Liver (tissue), 9 donors: ENCODE results near the gene MAN1A2. TPM values are rescaled to one million over a fixed set of nuclear protein-coding genes. Genes with fewer than 3 reads are reported as not detected.
"Not testable (repeated sequence)": the region's sequence is repeated elsewhere in the genome, so short reads cannot be mapped to it uniquely, and the experiment has no call there.

Experiments
- DNase-seq: peaks from one replicate; pipeline ENCODE4 v3.0.0-alpha.2; 2017; ENCODE audit warnings: low spot score
- H3K27ac ChIP-seq, 2 donors: one replicate each; pipeline ENCODE4 v1.7.0; 2013; ENCODE audit warnings: inconsistent platforms in 2 of 2, low read length in 2 of 2, control low read depth in 1 of 2, low read depth in 1 of 2, mild to moderate bottlenecking in 1 of 2
- H3K27me3 ChIP-seq, 4 donors: one replicate each; pipeline versions ENCODE4 v1.6.1 to v1.7.0; 2013; ENCODE audit warnings: low read length in 3 of 4, inconsistent platforms in 1 of 4, mild to moderate bottlenecking in 1 of 4, moderate library complexity in 1 of 4; ENCODE audit not compliant: control insufficient read depth in 4 of 4, insufficient read depth in 4 of 4
- H3K36me3 ChIP-seq, 4 donors: one replicate each; pipeline versions ENCODE4 v1.6.1 to v1.7.0; 2013; ENCODE audit warnings: low read length in 3 of 4, mild to moderate bottlenecking in 3 of 4, low read depth in 1 of 4, moderate library complexity in 1 of 4; ENCODE audit not compliant: control insufficient read depth in 4 of 4, insufficient read depth in 3 of 4
- H3K4me1 ChIP-seq, 4 donors: one replicate each; pipeline versions ENCODE4 v1.6.1 to v1.7.0; 2013; ENCODE audit warnings: low read length in 3 of 4, mild to moderate bottlenecking in 3 of 4, moderate library complexity in 1 of 4; ENCODE audit not compliant: control insufficient read depth in 4 of 4, insufficient read depth in 4 of 4
- H3K4me3 ChIP-seq, 3 donors: one replicate each; pipeline versions ENCODE4 v1.6.1 to v1.7.0; 2013; ENCODE audit warnings: low read length in 3 of 3, control low read depth in 1 of 3, low read depth in 1 of 3, mild to moderate bottlenecking in 1 of 3
- H3K9ac ChIP-seq, 2 donors: one replicate each; pipeline ENCODE4 v1.7.0; 2013; ENCODE audit warnings: low read length in 2 of 2, mild to moderate bottlenecking in 2 of 2, moderate library complexity in 2 of 2, control low read depth in 1 of 2, low read depth in 1 of 2
- H3K9me3 ChIP-seq, 4 donors: one replicate each; pipeline versions ENCODE4 v1.6.1 to v1.7.0; 2013; ENCODE audit warnings: low read length in 3 of 4; ENCODE audit not compliant: control insufficient read depth in 4 of 4
- EGR1 ChIP-seq, 2 donors: IDR thresholded peaks; 2 replicates each; pipeline ENCODE4 v1.6.1; 2016 to 2018; ENCODE audit warnings: antibody characterized with exemption in 2 of 2, low read depth in 2 of 2
- FOXA1 ChIP-seq: IDR thresholded peaks from 2 replicates; pipeline ENCODE4 v1.6.1; 2016; ENCODE audit warnings: antibody characterized with exemption
- FOXA2 ChIP-seq: IDR thresholded peaks from 2 replicates; pipeline ENCODE4 v1.6.1; 2016; ENCODE audit warnings: antibody characterized with exemption
- GABPA ChIP-seq, 2 donors: IDR thresholded peaks in 1 of 2; conservative IDR thresholded peaks in 1 of 2; 2 replicates each; pipeline ENCODE4 v1.6.1; 2016; ENCODE audit warnings: antibody characterized with exemption in 2 of 2, mild to moderate bottlenecking in 1 of 2, moderate library complexity in 1 of 2
- HNF4A ChIP-seq, 2 donors: conservative IDR thresholded peaks; 2 replicates each; pipeline ENCODE4 v1.6.1; 2016; ENCODE audit warnings: antibody characterized with exemption in 2 of 2, mild to moderate bottlenecking in 2 of 2
- HNF4G ChIP-seq: IDR thresholded peaks from 2 replicates; pipeline ENCODE4 v1.6.1; 2016; ENCODE audit warnings: antibody characterized with exemption
- JUND ChIP-seq, 2 donors: IDR thresholded peaks; 2 replicates each; pipeline ENCODE4 v1.6.1; 2016; ENCODE audit warnings: antibody characterized with exemption in 2 of 2
- NR2F2 ChIP-seq: IDR thresholded peaks from 2 replicates; pipeline ENCODE4 v1.6.1; 2016; ENCODE audit warnings: antibody characterized with exemption
- RXRA ChIP-seq, 2 donors: IDR thresholded peaks; 2 replicates each; pipeline ENCODE4 v1.6.1; 2017 to 2018; ENCODE audit warnings: antibody characterized with exemption in 2 of 2, mild to moderate bottlenecking in 1 of 2
- SP1 ChIP-seq: IDR thresholded peaks from 2 replicates; pipeline ENCODE4 v1.6.1; 2018; ENCODE audit warnings: antibody characterized with exemption, mild to moderate bottlenecking
- TAF1 ChIP-seq: conservative IDR thresholded peaks from 2 replicates; pipeline ENCODE4 v1.6.1; 2016; ENCODE audit warnings: antibody characterized with exemption, mild to moderate bottlenecking
- YY1 ChIP-seq: IDR thresholded peaks from 2 replicates; pipeline ENCODE4 v1.6.1; 2016; ENCODE audit warnings: antibody characterized with exemption, mild to moderate bottlenecking
- WGBS: extraction: QIAGEN DNeasy Blood & Tissue Kit; methylation state at CpG from one replicate; pipeline ENCODE4 v1.1.7; 2013; 5-methylcytosine and 5-hydroxymethylcytosine counted together
- polyA plus RNA-seq, 2 donors: library from polyadenylated mRNA; stranded (reverse) in 1 of 2; unstranded in 1 of 2; fragments of 200-250 nt in 1 of 2; fragments of >200 nt in 1 of 2; fragmentation: Nextera tagmentation in 1 of 2; extraction: Ambion mirVana in 1 of 2; gene quantifications; one replicate each; pipeline versions ENCODE4 v1.2.1 to v1.2.3, GENCODE V29; 2013 to 2015
- total RNA-seq, 2 donors: library from RNA; depleted of rRNA; stranded (reverse); fragments of >200 nt; gene quantifications; one replicate each; pipeline ENCODE4 v1.2.3, GENCODE V29; 2014
- TF ChIP-seq, protein P1 (sequence below): IDR thresholded peaks from 2 replicates; pipeline ENCODE4 v1.6.1; 2016; ENCODE audit warnings: antibody characterized with exemption, mild to moderate bottlenecking
- TF ChIP-seq, protein P2 (sequence below): fragments of 150-350 bp; IDR thresholded peaks from 2 replicates; pipeline ENCODE4 v1.5.1; 2017; ENCODE audit warnings: improper control_type of control experiment, low read depth, low read length; ENCODE audit not compliant: missing input control
- TF ChIP-seq, protein P3 (sequence below): IDR thresholded peaks from 2 replicates; pipeline ENCODE4 v1.6.1; 2016; ENCODE audit warnings: antibody characterized with exemption
- TF ChIP-seq, protein P4 (sequence below): IDR thresholded peaks from 2 replicates; pipeline ENCODE4 v1.6.1; 2016; ENCODE audit warnings: antibody characterized with exemption
- donor health status: healthy.
- donor health status: healthy.
- donor health status: healthy.
- donor health status: healthy.
- donor health status: healthy.

Gene MAN1A2
- total and polyA plus RNA-seq, 4 donors, result 10.9 to 58.7 (median 25.1) TPM

DNA sequence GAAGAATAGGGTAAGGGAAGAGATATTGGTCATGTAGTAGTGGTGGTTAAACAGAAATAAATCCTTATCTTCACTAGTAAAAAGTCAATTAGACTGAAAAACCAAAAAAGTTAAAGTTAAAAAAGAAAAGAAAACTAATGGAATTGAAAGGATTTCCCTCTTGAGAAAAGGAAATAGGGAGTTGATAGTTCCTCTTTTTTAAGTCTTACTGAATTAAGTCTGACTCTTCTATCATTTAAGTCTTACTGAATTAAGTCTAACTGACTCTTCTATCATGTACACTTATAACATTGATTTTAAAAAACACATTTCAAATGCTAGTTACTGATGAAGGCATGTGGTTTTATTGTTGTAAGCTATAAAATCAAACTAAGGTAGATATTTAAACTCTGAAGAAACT is 189.1 kb downstream of the MAN1A2 start:
- no peak for TF ChIP-seq EGR1 (IDR thresholded peaks at IDR 0.05; ENCODE audit: low read depth in 2 of 2)
- Histone ChIP-seq H3K36me3 (no peaks in the 10 kb centered on the region), H3K9ac (no peak overlapping the region), H3K27ac (no peak overlapping the region), H3K27me3 (no peaks in the 10 kb centered on the region), H3K4me3 (no peak overlapping the region), H3K4me1 (no peaks in the 10 kb centered on the region), H3K9me3 (no peaks in the 10 kb centered on the region)
- DNase-seq, result no peak

DNA sequence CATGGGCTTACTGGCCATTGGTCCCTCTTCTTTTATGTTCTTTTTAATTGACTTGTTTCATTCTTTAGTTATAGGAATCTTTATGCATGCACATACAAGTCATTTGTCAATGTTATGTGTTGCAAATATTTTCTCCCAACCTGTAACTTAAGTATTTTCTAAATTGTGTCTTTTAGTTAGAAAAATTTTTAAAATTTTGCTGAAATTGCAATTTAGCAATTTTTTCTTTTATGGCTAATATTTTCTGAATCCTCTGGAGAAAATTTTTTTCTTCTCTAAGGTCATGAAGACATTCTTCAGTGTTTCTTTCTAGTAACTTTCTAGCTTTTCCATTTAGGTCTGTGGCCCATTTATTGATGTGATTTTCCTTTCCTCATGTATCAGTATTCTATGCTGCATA is 189.7 kb downstream of the MAN1A2 start:
- Histone ChIP-seq H3K27ac (no peak overlapping the region), H3K4me1 (no peaks in the 10 kb centered on the region), H3K4me3 (no peak overlapping the region), H3K36me3 (no peaks in the 10 kb centered on the region), H3K9ac (no peak overlapping the region), H3K9me3 (no peaks in the 10 kb centered on the region), H3K27me3 (no peaks in the 10 kb centered on the region)
- DNase-seq, result no peak
- TF ChIP-seq HNF4A (conservative IDR thresholded peaks at IDR 0.05), result no peak
- TF ChIP-seq FOXA1, result no peak
- TF ChIP-seq JUND (IDR thresholded peaks at IDR 0.05), result no peak
- TF ChIP-seq YY1, result no peak
- no peak for TF ChIP-seq FOXA2
- TF ChIP-seq RXRA (IDR thresholded peaks at IDR 0.05), result no peak
- no peak for TF ChIP-seq NR2F2
- TF ChIP-seq, protein P1, sequence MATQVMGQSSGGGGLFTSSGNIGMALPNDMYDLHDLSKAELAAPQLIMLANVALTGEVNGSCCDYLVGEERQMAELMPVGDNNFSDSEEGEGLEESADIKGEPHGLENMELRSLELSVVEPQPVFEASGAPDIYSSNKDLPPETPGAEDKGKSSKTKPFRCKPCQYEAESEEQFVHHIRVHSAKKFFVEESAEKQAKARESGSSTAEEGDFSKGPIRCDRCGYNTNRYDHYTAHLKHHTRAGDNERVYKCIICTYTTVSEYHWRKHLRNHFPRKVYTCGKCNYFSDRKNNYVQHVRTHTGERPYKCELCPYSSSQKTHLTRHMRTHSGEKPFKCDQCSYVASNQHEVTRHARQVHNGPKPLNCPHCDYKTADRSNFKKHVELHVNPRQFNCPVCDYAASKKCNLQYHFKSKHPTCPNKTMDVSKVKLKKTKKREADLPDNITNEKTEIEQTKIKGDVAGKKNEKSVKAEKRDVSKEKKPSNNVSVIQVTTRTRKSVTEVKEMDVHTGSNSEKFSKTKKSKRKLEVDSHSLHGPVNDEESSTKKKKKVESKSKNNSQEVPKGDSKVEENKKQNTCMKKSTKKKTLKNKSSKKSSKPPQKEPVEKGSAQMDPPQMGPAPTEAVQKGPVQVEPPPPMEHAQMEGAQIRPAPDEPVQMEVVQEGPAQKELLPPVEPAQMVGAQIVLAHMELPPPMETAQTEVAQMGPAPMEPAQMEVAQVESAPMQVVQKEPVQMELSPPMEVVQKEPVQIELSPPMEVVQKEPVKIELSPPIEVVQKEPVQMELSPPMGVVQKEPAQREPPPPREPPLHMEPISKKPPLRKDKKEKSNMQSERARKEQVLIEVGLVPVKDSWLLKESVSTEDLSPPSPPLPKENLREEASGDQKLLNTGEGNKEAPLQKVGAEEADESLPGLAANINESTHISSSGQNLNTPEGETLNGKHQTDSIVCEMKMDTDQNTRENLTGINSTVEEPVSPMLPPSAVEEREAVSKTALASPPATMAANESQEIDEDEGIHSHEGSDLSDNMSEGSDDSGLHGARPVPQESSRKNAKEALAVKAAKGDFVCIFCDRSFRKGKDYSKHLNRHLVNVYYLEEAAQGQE, result no peak
- no peak for TF ChIP-seq TAF1

DNA sequence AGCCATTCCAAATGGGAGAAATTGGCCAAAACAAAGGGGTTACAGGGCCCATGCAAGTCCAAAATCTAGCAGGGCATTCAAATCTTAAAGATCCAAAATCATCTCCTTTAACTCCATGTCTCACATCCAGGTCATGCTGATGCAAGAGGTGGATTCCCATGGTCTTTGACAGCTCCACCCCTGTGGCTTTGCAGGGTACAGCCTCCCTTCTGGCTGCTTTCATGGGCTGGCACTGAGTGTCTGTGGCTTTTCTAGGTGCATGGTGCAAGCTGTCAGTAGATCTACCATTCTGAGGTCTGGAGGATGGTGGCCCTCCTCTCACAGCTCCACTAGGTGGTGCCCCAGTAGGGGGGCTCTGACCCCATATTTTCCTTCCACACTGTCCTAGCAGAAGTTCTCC is 191.2 kb downstream of the MAN1A2 start:
- not testable (repeated sequence) for H3K4me1 ChIP-seq, DNase-seq, H3K27ac ChIP-seq, H3K36me3 ChIP-seq, H3K9me3 ChIP-seq, H3K4me3 ChIP-seq, H3K27me3 ChIP-seq, H3K9ac ChIP-seq

DNA sequence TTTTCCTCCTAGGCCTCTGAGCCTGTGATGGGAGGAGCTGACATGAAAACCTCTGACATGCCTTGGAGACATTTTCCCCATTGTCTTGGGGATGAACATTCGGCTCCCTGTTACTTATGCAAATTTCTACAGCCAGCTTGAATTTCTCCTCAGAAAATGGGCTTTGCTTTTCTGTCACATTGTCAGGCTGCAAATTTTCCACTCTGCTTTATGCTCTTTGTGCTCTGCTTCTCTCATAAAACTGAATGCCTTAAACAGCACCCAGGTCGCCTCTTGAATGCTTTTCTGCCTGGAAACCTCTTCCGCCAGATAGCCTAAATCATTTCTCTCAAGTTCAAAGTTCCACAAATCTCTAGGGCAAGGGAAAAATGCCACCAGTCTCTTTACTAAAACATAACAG is 191.9 kb downstream of the MAN1A2 start:
- H3K4me1 ChIP-seq, result peaks cover 0 to 7% (median 0%) of the 10 kb centered on the region in 4 donors
- no peaks in the 10 kb centered on the region for H3K9me3 ChIP-seq
- WGBS, result 94% methylated on average over 3 of the region's 3 CpGs
- H3K27ac ChIP-seq, result no peak overlapping the region
- no peak for DNase-seq
- H3K36me3 ChIP-seq, result no peaks in the 10 kb centered on the region
- no peak overlapping the region for H3K4me3 ChIP-seq
- no peak overlapping the region for H3K9ac ChIP-seq
- no peaks in the 10 kb centered on the region for H3K27me3 ChIP-seq
- no peak for TF ChIP-seq TAF1
- TF ChIP-seq SP1, result no peak
- no peak for TF ChIP-seq YY1
- TF ChIP-seq NR2F2, result no peak
- TF ChIP-seq, protein P2, sequence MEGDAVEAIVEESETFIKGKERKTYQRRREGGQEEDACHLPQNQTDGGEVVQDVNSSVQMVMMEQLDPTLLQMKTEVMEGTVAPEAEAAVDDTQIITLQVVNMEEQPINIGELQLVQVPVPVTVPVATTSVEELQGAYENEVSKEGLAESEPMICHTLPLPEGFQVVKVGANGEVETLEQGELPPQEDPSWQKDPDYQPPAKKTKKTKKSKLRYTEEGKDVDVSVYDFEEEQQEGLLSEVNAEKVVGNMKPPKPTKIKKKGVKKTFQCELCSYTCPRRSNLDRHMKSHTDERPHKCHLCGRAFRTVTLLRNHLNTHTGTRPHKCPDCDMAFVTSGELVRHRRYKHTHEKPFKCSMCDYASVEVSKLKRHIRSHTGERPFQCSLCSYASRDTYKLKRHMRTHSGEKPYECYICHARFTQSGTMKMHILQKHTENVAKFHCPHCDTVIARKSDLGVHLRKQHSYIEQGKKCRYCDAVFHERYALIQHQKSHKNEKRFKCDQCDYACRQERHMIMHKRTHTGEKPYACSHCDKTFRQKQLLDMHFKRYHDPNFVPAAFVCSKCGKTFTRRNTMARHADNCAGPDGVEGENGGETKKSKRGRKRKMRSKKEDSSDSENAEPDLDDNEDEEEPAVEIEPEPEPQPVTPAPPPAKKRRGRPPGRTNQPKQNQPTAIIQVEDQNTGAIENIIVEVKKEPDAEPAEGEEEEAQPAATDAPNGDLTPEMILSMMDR, result no peak
- no peak for TF ChIP-seq HNF4G
- TF ChIP-seq FOXA2, result no peak
- TF ChIP-seq EGR1 (IDR thresholded peaks at IDR 0.05; ENCODE audit: low read depth in 2 of 2), result no peak
- no peak for TF ChIP-seq RXRA (IDR thresholded peaks at IDR 0.05)
- TF ChIP-seq, protein P3, sequence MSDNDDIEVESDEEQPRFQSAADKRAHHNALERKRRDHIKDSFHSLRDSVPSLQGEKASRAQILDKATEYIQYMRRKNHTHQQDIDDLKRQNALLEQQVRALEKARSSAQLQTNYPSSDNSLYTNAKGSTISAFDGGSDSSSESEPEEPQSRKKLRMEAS, result no peak
- TF ChIP-seq, protein P4, sequence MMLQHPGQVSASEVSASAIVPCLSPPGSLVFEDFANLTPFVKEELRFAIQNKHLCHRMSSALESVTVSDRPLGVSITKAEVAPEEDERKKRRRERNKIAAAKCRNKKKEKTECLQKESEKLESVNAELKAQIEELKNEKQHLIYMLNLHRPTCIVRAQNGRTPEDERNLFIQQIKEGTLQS, result no peak
- no peak for TF ChIP-seq GABPA (IDR thresholded peaks at IDR 0.05 in 1 of 2, conservative IDR thresholded peaks at IDR 0.05 in 1 of 2)
- TF ChIP-seq JUND (IDR thresholded peaks at IDR 0.05), result no peak
